Measurements from ENCODE around the gene FUOM. TPM values are rescaled to one million over a fixed set of nuclear protein-coding genes. Genes with fewer than 3 reads are reported as not detected.

Gene FUOM
- polyA plus RNA-seq, 3 donors = 29.8 to 56.8 (median 39.0) TPM

DNA sequence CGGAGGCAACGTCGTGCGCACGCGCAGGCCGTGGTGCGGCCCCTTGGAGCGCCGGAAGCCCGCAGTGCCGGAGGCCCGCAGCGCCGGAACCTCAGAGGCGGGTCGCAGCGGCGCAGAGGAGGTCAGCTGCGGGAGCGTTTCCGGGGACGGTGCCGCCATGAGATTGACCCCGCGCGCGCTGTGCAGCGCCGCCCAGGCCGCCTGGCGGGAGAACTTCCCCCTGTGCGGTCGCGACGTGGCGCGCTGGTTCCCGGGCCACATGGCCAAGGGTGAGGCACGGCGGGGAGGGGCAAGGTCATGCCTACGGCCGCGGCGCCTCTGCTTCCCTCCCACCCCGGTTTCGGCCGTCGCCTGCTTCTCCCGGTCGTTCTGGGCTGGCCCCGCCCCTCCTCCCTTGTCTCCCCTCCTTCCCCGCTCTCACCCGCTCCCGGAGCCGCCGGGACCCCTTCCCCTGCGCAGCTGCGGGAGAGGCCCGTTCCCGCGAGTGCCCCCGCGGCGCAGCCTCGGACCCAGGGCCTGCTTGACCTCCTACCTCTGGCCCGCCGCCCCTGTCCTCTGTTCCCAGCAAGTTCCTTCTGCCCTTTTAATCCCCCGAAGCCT is 36.3 kb upstream of the FUOM start, which contains the start of gene MTG1:
Gene MTG1, plus strand, starts transcription at position 94 of the 600 bp plus-strand sequence. Its CDS starts 64 bp downstream, at position 158.
- Mint-ChIP-seq H3K27ac (peak within 1 kb of the TSS; percentile 79 to 92 (median 87)), H3K4me1 (peaks cover 26% of the 10 kb centered on the region), H3K27me3 (ENCODE audit: low read depth in 3 of 3) (peaks cover 0 to 3% (median 2%) of the 10 kb centered on the region in 3 donors), H3K36me3 (peaks cover 30 to 34% of the 10 kb centered on the region in 2 donors), H3K4me3 (peak within 1 kb of the TSS; percentile 84 to 94), H3K9me3 (peaks cover 0 to 3% (median 0%) of the 10 kb centered on the region in 7 donors)
- Histone ChIP-seq H3K9ac (ENCODE audit: insufficient read depth, low read length, poor library complexity, severe bottlenecking) (peak within 1 kb of the TSS; percentile 81), H3K4me1 (ENCODE audit: control insufficient read depth in 1 of 2, insufficient read depth in 2 of 2, low read length in 2 of 2) (peaks cover 26 to 31% of the 10 kb centered on the region in 2 donors), H4K20me1 (ENCODE audit: insufficient read depth, low read length) (no peaks in the 10 kb centered on the region), H2AFZ (ENCODE audit: insufficient read depth, low read depth, low read length, poor library complexity, severe bottlenecking) (peak within 1 kb of the TSS; percentile 96), H3K36me3 (replicated peaks in 1 of 2; ENCODE audit: control insufficient read depth in 1 of 2, insufficient read depth in 2 of 2, low read length in 2 of 2) (peaks cover 22 to 33% of the 10 kb centered on the region in 2 donors), H3K4me3 (replicated peaks in 1 of 3; ENCODE audit: low read depth in 2 of 3, low read length in 3 of 3) (peak within 1 kb of the TSS; percentile 75 to 92 (median 82)), H3K27ac (ENCODE audit: low read depth in 1 of 2, low read length in 2 of 2) (peak within 1 kb of the TSS; percentile 72 to 90), H3K9me3 (replicated peaks in 1 of 2; ENCODE audit: control insufficient read depth in 1 of 2, insufficient read depth in 1 of 2, low read length in 2 of 2) (no peaks in the 10 kb centered on the region), H3K79me2 (ENCODE audit: insufficient read depth, low read length) (peaks cover 23% of the 10 kb centered on the region), H3K27me3 (ENCODE audit: control insufficient read depth in 2 of 2, insufficient read depth in 2 of 2, low read length in 2 of 2) (no peaks in the 10 kb centered on the region), H3K4me2 (replicated peaks; ENCODE audit: extremely low read depth, low read length, poor library complexity, severe bottlenecking) (peak within 1 kb of the TSS; percentile 98)
- peak; percentile 94 to 96 (median 95) for DNase-seq
- TF ChIP-seq, protein P1, sequence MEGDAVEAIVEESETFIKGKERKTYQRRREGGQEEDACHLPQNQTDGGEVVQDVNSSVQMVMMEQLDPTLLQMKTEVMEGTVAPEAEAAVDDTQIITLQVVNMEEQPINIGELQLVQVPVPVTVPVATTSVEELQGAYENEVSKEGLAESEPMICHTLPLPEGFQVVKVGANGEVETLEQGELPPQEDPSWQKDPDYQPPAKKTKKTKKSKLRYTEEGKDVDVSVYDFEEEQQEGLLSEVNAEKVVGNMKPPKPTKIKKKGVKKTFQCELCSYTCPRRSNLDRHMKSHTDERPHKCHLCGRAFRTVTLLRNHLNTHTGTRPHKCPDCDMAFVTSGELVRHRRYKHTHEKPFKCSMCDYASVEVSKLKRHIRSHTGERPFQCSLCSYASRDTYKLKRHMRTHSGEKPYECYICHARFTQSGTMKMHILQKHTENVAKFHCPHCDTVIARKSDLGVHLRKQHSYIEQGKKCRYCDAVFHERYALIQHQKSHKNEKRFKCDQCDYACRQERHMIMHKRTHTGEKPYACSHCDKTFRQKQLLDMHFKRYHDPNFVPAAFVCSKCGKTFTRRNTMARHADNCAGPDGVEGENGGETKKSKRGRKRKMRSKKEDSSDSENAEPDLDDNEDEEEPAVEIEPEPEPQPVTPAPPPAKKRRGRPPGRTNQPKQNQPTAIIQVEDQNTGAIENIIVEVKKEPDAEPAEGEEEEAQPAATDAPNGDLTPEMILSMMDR (IDR thresholded peaks at IDR 0.05) = no peak
- intact Hi-C loops (cut with micrococcal nuclease) = no loop called here
- 0% methylated on average over 65 of the region's 69 CpGs for WGBS (ENCODE audit: insufficient coverage)

DNA sequence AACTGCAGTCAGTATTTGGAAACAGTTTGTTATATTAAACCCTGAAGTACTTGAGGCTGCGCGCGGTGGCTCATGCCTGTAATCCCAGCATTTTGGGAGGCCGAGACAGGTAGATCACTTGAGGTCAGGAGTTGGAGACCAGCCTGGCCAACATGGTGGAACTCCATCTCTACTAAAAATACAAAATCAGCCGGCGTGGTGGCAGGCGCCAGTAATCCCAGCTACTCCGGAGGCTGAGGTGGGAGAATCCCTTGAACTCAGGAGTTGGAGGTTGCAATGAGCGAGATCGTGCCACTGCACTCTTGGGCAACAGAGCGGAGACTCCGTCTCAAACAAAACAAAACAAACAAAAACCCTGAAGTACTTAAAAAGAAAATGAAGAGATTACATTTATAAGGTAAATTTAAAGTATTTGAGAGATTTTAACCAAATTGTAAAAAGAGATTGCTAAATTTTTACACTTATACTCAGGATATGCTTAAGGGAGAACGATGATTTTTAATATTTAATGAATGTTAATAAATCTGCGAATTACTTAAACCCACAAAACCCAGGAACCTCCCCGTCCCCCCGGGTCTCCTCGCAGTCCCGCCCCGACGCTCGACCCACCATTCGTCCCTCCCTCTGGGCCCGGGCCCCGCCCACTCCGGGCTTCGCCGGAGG is 35.7 kb upstream of the FUOM start:
- Histone ChIP-seq H3K9me3 (replicated peaks in 1 of 2; ENCODE audit: control insufficient read depth in 1 of 2, insufficient read depth in 1 of 2, low read length in 2 of 2) (no peaks in the 10 kb centered on the region), H3K79me2 (ENCODE audit: insufficient read depth, low read length) (peaks cover 22% of the 10 kb centered on the region), H2AFZ (ENCODE audit: insufficient read depth, low read depth, low read length, poor library complexity, severe bottlenecking) (peak overlapping the region; percentile 96), H3K4me3 (replicated peaks in 1 of 3; ENCODE audit: low read depth in 2 of 3, low read length in 3 of 3) (peak overlapping the region; percentile 20 to 92 (median 82)), H4K20me1 (ENCODE audit: insufficient read depth, low read length) (no peaks in the 10 kb centered on the region), H3K36me3 (replicated peaks in 1 of 2; ENCODE audit: control insufficient read depth in 1 of 2, insufficient read depth in 2 of 2, low read length in 2 of 2) (peaks cover 16 to 27% of the 10 kb centered on the region in 2 donors), H3K27me3 (ENCODE audit: control insufficient read depth in 2 of 2, insufficient read depth in 2 of 2, low read length in 2 of 2) (no peaks in the 10 kb centered on the region), H3K4me2 (replicated peaks; ENCODE audit: extremely low read depth, low read length, poor library complexity, severe bottlenecking) (peak overlapping the region; percentile 98), H3K4me1 (ENCODE audit: control insufficient read depth in 1 of 2, insufficient read depth in 2 of 2, low read length in 2 of 2) (peaks cover 33 to 37% of the 10 kb centered on the region in 2 donors), H3K9ac (ENCODE audit: insufficient read depth, low read length, poor library complexity, severe bottlenecking) (peak overlapping the region; percentile 81), H3K27ac (ENCODE audit: low read depth in 1 of 2, low read length in 2 of 2) (peak overlapping the region; percentile 16 to 90)
- intact Hi-C loops (cut with micrococcal nuclease) = no loop called here
- Mint-ChIP-seq H3K9me3 (peaks cover 0 to 3% (median 0%) of the 10 kb centered on the region in 7 donors), H3K4me1 (peaks cover 32% of the 10 kb centered on the region), H3K27ac (peak overlapping the region in 6 of 7 donors; percentile 63 to 87 (median 79)), H3K27me3 (ENCODE audit: low read depth in 3 of 3) (peaks cover 0 to 3% (median 2%) of the 10 kb centered on the region in 3 donors), H3K4me3 (peak overlapping the region; percentile 84 to 94), H3K36me3 (peaks cover 25 to 28% of the 10 kb centered on the region in 2 donors)
- TF ChIP-seq, protein P1 (IDR thresholded peaks at IDR 0.05) = no peak
- DNase-seq = no peak
- 19% methylated on average over 16 of the region's 27 CpGs for WGBS (ENCODE audit: insufficient coverage)
